ENCODE data around the gene SLC39A7.

SLC39A7 gene

DNA sequence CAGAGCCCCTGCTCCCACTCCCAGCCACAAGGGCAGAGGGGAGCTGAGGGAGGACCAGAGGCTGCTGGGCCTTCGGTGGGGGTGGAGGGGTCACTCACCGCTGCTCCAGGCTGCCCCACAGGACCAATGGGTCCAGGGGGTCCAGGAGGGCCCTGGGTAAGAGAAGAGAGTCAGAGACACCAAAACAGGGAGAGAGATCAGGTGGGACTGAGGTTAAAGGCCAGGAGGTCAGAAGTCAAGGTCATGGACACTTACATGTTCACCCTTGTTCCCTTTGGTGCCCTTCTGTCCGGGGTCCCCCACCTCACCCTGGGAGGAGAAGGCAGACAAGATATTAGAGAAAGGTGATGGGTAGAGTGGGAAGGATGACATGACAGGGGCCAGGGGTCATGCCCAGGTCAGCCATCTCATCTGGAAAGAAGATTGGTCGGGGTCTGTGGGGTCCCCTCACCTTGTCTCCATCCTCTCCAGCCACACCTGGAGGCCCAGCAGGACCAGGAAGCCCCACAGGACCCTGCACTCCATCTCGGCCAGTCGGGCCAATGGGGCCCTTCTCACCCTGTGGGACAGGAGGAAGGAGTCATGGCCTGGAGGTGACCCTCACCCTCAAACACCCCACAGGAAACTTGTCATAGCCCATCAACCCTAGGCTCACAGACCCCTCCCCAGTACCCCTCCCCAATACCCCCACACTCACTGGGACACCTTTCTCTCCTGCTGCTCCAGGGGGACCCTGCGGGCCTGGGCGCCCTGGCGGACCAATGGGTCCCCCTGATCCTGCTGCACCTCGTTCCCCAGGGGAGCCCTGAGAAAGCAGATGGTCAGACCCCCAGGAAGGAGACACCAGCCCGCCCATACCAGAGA, 29.4 kb upstream of the SLC39A7 start:
- Histone ChIP-seq H3K9me3 (ENCODE audit: control insufficient read depth, low read length) (no peaks in the 10 kb centered on the region), H4K8ac (ENCODE audit: low read length) (no peak overlapping the region), H2BK5ac (ENCODE audit: low read depth, low read length, poor library complexity, severe bottlenecking) (no peak overlapping the region), H3K4ac (ENCODE audit: low read depth in 1 of 2, low read length in 2 of 2) (no peak overlapping the region), H2AFZ (ENCODE audit: low read depth, low read length) (no peak overlapping the region), H2BK120ac (ENCODE audit: low read depth, low read length) (no peak overlapping the region), H2BK12ac (ENCODE audit: low read length in 2 of 2) (no peak overlapping the region), H3K27ac (ENCODE audit: low read length, poor library complexity, severe bottlenecking) (no peak overlapping the region), H2BK15ac (ENCODE audit: low read depth, poor library complexity, severe bottlenecking) (no peak overlapping the region), H3K14ac (ENCODE audit: low read length in 2 of 2) (no peak overlapping the region), H4K91ac (ENCODE audit: low read length) (no peak overlapping the region), H3K9ac (ENCODE audit: low read length) (no peak overlapping the region), H3K79me1 (replicated peaks; ENCODE audit: low read length, poor library complexity, severe bottlenecking) (no peaks in the 10 kb centered on the region), H2AK5ac (ENCODE audit: low read length, severe bottlenecking) (no peak overlapping the region), H3K18ac (ENCODE audit: low read depth in 1 of 2, low read length in 2 of 2) (no peak overlapping the region), H3K4me3 (ENCODE audit: insufficient read depth in 1 of 2, low read depth in 1 of 2, low read length in 2 of 2) (no peak overlapping the region), H3K36me3 (ENCODE audit: control insufficient read depth in 1 of 2, insufficient read depth in 2 of 2, low read depth in 1 of 2, low read length in 2 of 2) (no peaks in the 10 kb centered on the region), H3K4me1 (ENCODE audit: control insufficient read depth, insufficient read depth, low read depth, low read length) (no peaks in the 10 kb centered on the region), H3K4me2 (ENCODE audit: low read length, poor library complexity, severe bottlenecking) (no peak overlapping the region), H3K27me3 (ENCODE audit: control insufficient read depth in 1 of 2, insufficient read depth in 1 of 2, low read length in 2 of 2) (peaks cover 26 to 30% of the 10 kb centered on the region in 2 experiments), H3K23ac (ENCODE audit: low read length in 2 of 2) (no peak overlapping the region)
- WGBS: 89% methylated on average over 10 of the region's 11 CpGs
- DNase-seq: no peak

- no peak overlapping the region for H4K8ac ChIP-seq (ENCODE audit: low read length)
- H3K23ac ChIP-seq (ENCODE audit: low read length in 2 of 2): no peak overlapping the region
- H3K4ac ChIP-seq (ENCODE audit: low read depth in 1 of 2, low read length in 2 of 2): no peak overlapping the region
- H3K9ac ChIP-seq (ENCODE audit: low read length): no peak overlapping the region
- no peak overlapping the region for H2BK5ac ChIP-seq (ENCODE audit: low read depth, low read length, poor library complexity, severe bottlenecking)
- H3K4me2 ChIP-seq (ENCODE audit: low read length, poor library complexity, severe bottlenecking): no peak overlapping the region
- H3K27ac ChIP-seq (ENCODE audit: low read length, poor library complexity, severe bottlenecking): no peak overlapping the region
- H3K27me3 ChIP-seq (ENCODE audit: control insufficient read depth in 1 of 2, insufficient read depth in 1 of 2, low read length in 2 of 2): peaks cover 21 to 28% of the 10 kb centered on the region in 2 experiments
- no peak overlapping the region for H2BK120ac ChIP-seq (ENCODE audit: low read depth, low read length)
- no peaks in the 10 kb centered on the region for H3K79me1 ChIP-seq (replicated peaks; ENCODE audit: low read length, poor library complexity, severe bottlenecking)
- no peak overlapping the region for H3K14ac ChIP-seq (ENCODE audit: low read length in 2 of 2)
- H3K36me3 ChIP-seq (ENCODE audit: control insufficient read depth in 1 of 2, insufficient read depth in 2 of 2, low read depth in 1 of 2, low read length in 2 of 2): no peaks in the 10 kb centered on the region
- no peaks in the 10 kb centered on the region for H3K4me1 ChIP-seq (ENCODE audit: control insufficient read depth, insufficient read depth, low read depth, low read length)
- H3K18ac ChIP-seq (ENCODE audit: low read depth in 1 of 2, low read length in 2 of 2): no peak overlapping the region
- no peak overlapping the region for H2AK5ac ChIP-seq (ENCODE audit: low read length, severe bottlenecking)
- H3K4me3 ChIP-seq (ENCODE audit: insufficient read depth in 1 of 2, low read depth in 1 of 2, low read length in 2 of 2): no peak overlapping the region
- 58% methylated on average over 6 of the region's 8 CpGs for WGBS
- H2AFZ ChIP-seq (ENCODE audit: low read depth, low read length): no peak overlapping the region
- DNase-seq: no peak
- no peaks in the 10 kb centered on the region for H3K9me3 ChIP-seq (ENCODE audit: control insufficient read depth, low read length)
- no peak overlapping the region for H2BK15ac ChIP-seq (ENCODE audit: low read depth, poor library complexity, severe bottlenecking)
- H4K91ac ChIP-seq (ENCODE audit: low read length): no peak overlapping the region
- no peak overlapping the region for H2BK12ac ChIP-seq (ENCODE audit: low read length in 2 of 2)
Observed at GRCh38 chr6:33171880-33172687, 28.6 kb upstream of the SLC39A7 start.

DNA sequence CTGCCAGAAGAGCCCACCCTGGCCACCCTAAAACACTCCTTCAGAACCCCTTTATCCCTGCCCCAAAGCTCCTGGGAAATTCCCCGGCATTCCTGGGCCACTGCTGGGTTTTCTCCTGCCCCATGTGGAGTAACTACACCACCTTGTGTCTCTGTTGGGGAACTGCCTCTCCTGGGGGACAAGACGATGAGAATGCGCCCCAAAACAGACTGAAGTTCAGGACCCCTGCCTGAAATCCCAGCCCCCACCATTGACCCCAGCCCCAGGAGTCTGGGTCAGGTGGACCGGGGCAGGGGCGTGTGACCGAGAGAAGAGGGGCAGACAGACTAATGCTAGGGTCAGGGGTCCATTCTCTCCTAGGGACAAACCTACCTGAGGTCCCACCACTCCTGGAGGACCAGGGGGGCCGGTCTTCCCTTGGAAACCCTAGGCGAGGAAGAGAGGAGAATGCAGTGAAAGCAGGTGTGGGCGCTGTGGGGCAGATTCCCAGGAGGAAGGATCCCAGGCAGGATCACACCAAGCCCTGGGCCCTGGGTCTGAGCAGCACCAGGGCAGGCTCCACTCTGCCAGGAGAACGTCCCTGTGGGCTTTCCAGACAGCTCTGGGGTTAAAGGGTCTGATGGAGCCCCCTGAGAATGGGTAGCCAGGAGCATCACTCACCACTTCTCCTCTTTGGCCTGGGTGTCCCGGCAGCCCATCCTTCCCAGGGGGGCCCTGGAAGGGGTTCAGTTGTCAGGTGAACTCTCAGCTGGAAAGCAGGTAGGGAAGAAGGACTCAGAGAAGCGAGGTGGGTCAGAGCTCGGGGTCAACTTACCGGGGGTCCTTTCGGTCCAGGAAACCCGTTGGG, 27.8 kb upstream of the SLC39A7 start:
- Histone ChIP-seq H2BK5ac (ENCODE audit: low read depth, low read length, poor library complexity, severe bottlenecking) (no peak overlapping the region), H3K27ac (ENCODE audit: low read length, poor library complexity, severe bottlenecking) (no peak overlapping the region), H2BK12ac (ENCODE audit: low read length in 2 of 2) (no peak overlapping the region), H2BK15ac (ENCODE audit: low read depth, poor library complexity, severe bottlenecking) (no peak overlapping the region), H2BK120ac (ENCODE audit: low read depth, low read length) (no peak overlapping the region), H3K14ac (ENCODE audit: low read length in 2 of 2) (no peak overlapping the region), H3K79me1 (replicated peaks; ENCODE audit: low read length, poor library complexity, severe bottlenecking) (no peaks in the 10 kb centered on the region), H3K18ac (ENCODE audit: low read depth in 1 of 2, low read length in 2 of 2) (no peak overlapping the region), H3K4ac (ENCODE audit: low read depth in 1 of 2, low read length in 2 of 2) (no peak overlapping the region), H4K8ac (ENCODE audit: low read length) (no peak overlapping the region), H3K4me1 (ENCODE audit: control insufficient read depth, insufficient read depth, low read depth, low read length) (peaks cover 2% of the 10 kb centered on the region), H3K27me3 (ENCODE audit: control insufficient read depth in 1 of 2, insufficient read depth in 1 of 2, low read length in 2 of 2) (peaks cover 21 to 28% of the 10 kb centered on the region in 2 experiments), H3K36me3 (ENCODE audit: control insufficient read depth in 1 of 2, insufficient read depth in 2 of 2, low read depth in 1 of 2, low read length in 2 of 2) (no peaks in the 10 kb centered on the region), H3K23ac (ENCODE audit: low read length in 2 of 2) (no peak overlapping the region), H3K9me3 (ENCODE audit: control insufficient read depth, low read length) (no peaks in the 10 kb centered on the region), H3K9ac (ENCODE audit: low read length) (no peak overlapping the region), H2AFZ (ENCODE audit: low read depth, low read length) (no peak overlapping the region), H2AK5ac (ENCODE audit: low read length, severe bottlenecking) (no peak overlapping the region), H3K4me3 (ENCODE audit: insufficient read depth in 1 of 2, low read depth in 1 of 2, low read length in 2 of 2) (no peak overlapping the region), H3K4me2 (ENCODE audit: low read length, poor library complexity, severe bottlenecking) (no peak overlapping the region), H4K91ac (ENCODE audit: low read length) (no peak overlapping the region)
- DNase-seq: peak; percentile 50
- WGBS: 63% methylated on average over 16 of the region's 16 CpGs
